ENCODE measurements around the gene EBPL.

- TF ChIP-seq SREBF2 (IDR thresholded peaks at IDR 0.05) (no peak), RCOR1 (IDR thresholded peaks at IDR 0.05; ENCODE audit: low read depth, low read length) (no peak), CTCF (IDR thresholded peaks at IDR 0.05) (no peak), E2F6 (IDR thresholded peaks at IDR 0.05; ENCODE audit: borderline replicate concordance, low read depth) (no peak), JUNB (IDR thresholded peaks at IDR 0.05) (no peak), CEBPB (IDR thresholded peaks at IDR 0.05) (no peak), TP53 (CRISPR knock-in tag; IDR thresholded peaks at IDR 0.05) (no peak), RAD21 (conservative IDR thresholded peaks at IDR 0.05 in 1 of 2, IDR thresholded peaks at IDR 0.05 in 1 of 2) (no peak), POLR2A (IDR thresholded peaks at IDR 0.05; ENCODE audit: low read length) (no peak), KDM1A (IDR thresholded peaks at IDR 0.05; ENCODE audit: low read depth) (no peak), PBX3 (IDR thresholded peaks at IDR 0.05) (no peak)
Observed at GRCh38 chr13:49694446-49694845, 3.2 kb upstream of the EBPL start.

Data from A549 (cell line).